Left hindlimb (tissue), 1 donor: ENCODE data around the gene ANO2.
"Not testable (repeated sequence)": the region's sequence is repeated elsewhere in the genome, so short reads cannot be mapped to it uniquely, and the experiment has no call there.

Source experiments
- DNase-seq: peaks from one replicate; pipeline ENCODE4 v3.0.0-alpha.2; 2018

ANO2 gene

GRCh38 chr12:5571115-5571514 is 373.9 kb downstream of the ANO2 start:
- no peak for DNase-seq

- DNase-seq: no peak
Measured at GRCh38 chr12:5570416-5570815, 374.6 kb downstream of the ANO2 start.

- no peak for DNase-seq
Measured at GRCh38 chr12:5568325-5568981, 376.6 kb downstream of the ANO2 start.

- peak; percentile 79 for DNase-seq
Measured at GRCh38 chr12:5567016-5567725, 377.9 kb downstream of the ANO2 start.

- no peak for DNase-seq
Measured at GRCh38 chr12:5565933-5566599, 379.0 kb downstream of the ANO2 start.

- no peak for DNase-seq
Measured at GRCh38 chr12:5562581-5562980, 382.5 kb downstream of the ANO2 start.

- no peak for DNase-seq
Measured at GRCh38 chr12:5561846-5562245, 383.2 kb downstream of the ANO2 start.

GRCh38 chr12:5561057-5561456 is 384.0 kb downstream of the ANO2 start:
- DNase-seq: no peak

- DNase-seq: no peak
Measured at GRCh38 chr12:5560265-5560664, 384.8 kb downstream of the ANO2 start.

GRCh38 chr12:5557906-5558305 is 387.2 kb downstream of the ANO2 start:
- DNase-seq: no peak

GRCh38 chr12:5556946-5557673 is 387.9 kb downstream of the ANO2 start:
- DNase-seq: no peak

- no peak for DNase-seq
Measured at GRCh38 chr12:5556033-5556614, 388.9 kb downstream of the ANO2 start.

- no peak for DNase-seq
Measured at GRCh38 chr12:5554711-5555110, 390.3 kb downstream of the ANO2 start.

- no peak for DNase-seq
Measured at GRCh38 chr12:5549011-5549410, 396.0 kb downstream of the ANO2 start.

- no peak for DNase-seq
Measured at GRCh38 chr12:5548152-5548943, 396.7 kb downstream of the ANO2 start.

GRCh38 chr12:5546616-5547015 is 398.4 kb downstream of the ANO2 start:
- no peak for DNase-seq

- no peak for DNase-seq
Measured at GRCh38 chr12:5537771-5538170, 407.3 kb downstream of the ANO2 start.

GRCh38 chr12:5537026-5537615 is 407.9 kb downstream of the ANO2 start:
- DNase-seq: not testable (repeated sequence)

- no peak for DNase-seq
Measured at GRCh38 chr12:5535541-5535940, 409.5 kb downstream of the ANO2 start.

GRCh38 chr12:5534426-5535199 is 410.4 kb downstream of the ANO2 start:
- DNase-seq: no peak

GRCh38 chr12:5533368-5533767 is 411.7 kb downstream of the ANO2 start:
- no peak for DNase-seq
